AG08396 (cell line): ENCODE data around the gene AVPR1A.

Experiments used
- DNase-seq: peaks from one replicate; pipeline ENCODE4 v3.0.0; 2012; ENCODE audit warnings: low spot score, mixed read lengths

The AVPR1A gene

GRCh38 chr12:63095369-63095980 is 55.5 kb downstream of the AVPR1A start:
- DNase-seq, result no peak

- no peak for DNase-seq
These were observed 57.3 kb downstream of the AVPR1A start for GRCh38 chr12:63093711-63094110.

GRCh38 chr12:63093084-63093483 is 57.9 kb downstream of the AVPR1A start:
- DNase-seq, result no peak
